GM19099 (cell line): ENCODE measurements around the gene FAM83E.

Experiments
- POLR2A ChIP-seq: IDR thresholded peaks from 3 replicates; pipeline ENCODE4 v1.6.1; 2011; ENCODE audit warnings: low read depth; ENCODE audit not compliant: insufficient read length; ENCODE audit errors: extremely low read depth

Gene FAM83E

GRCh38 chr19:48607359-48607755, 7.5 kb downstream of the FAM83E start:
- TF ChIP-seq POLR2A = no peak

- no peak for TF ChIP-seq POLR2A
Observed at GRCh38 chr19:48606463-48607358, 8.2 kb downstream of the FAM83E start, which contains the start of gene SPACA4. TSS of gene SPACA4 (plus strand) at chr19:48606742. CDS start at chr19:48606979, 237 bp downstream.

- TF ChIP-seq POLR2A = no peak
Observed at GRCh38 chr19:48603850-48604249, 11.0 kb downstream of the FAM83E start.

GRCh38 chr19:48603449-48603848, 11.4 kb downstream of the FAM83E start:
- no peak for TF ChIP-seq POLR2A

- no peak for TF ChIP-seq POLR2A
Observed at GRCh38 chr19:48603001-48603400, 11.9 kb downstream of the FAM83E start.

GRCh38 chr19:48600679-48601417, 14.0 kb downstream of the FAM83E start:
- no peak for TF ChIP-seq POLR2A

- TF ChIP-seq POLR2A = no peak
Observed at GRCh38 chr19:48598996-48599700, 15.7 kb downstream of the FAM83E start.

GRCh38 chr19:48596679-48597465, 18.0 kb downstream of the FAM83E start:
- no peak for TF ChIP-seq POLR2A

GRCh38 chr19:48596237-48596636, 18.6 kb downstream of the FAM83E start:
- no peak for TF ChIP-seq POLR2A

GRCh38 chr19:48595833-48596232, 19.0 kb downstream of the FAM83E start:
- no peak for TF ChIP-seq POLR2A

- TF ChIP-seq POLR2A = no peak
Observed at GRCh38 chr19:48595171-48595570, 19.7 kb downstream of the FAM83E start.

- no peak for TF ChIP-seq POLR2A
Observed at GRCh38 chr19:48591021-48591420, 23.9 kb downstream of the FAM83E start.

- no peak for TF ChIP-seq POLR2A
Observed at GRCh38 chr19:48588670-48589401, 26.0 kb downstream of the FAM83E start.

GRCh38 chr19:48587387-48587786, 27.5 kb downstream of the FAM83E start:
- no peak for TF ChIP-seq POLR2A

GRCh38 chr19:48582168-48582567, 32.7 kb downstream of the FAM83E start:
- TF ChIP-seq POLR2A = no peak

- no peak for TF ChIP-seq POLR2A
Observed at GRCh38 chr19:48578891-48579290, 36.0 kb downstream of the FAM83E start.
